ENCODE data around the gene EPX. TPM values are rescaled to one million over a fixed set of nuclear protein-coding genes. Genes with fewer than 3 reads are reported as not detected.

The EPX gene
- total RNA-seq, 1 experiment from 2014 or later = not detected

- H3K36me3 ChIP-seq (ENCODE audit: control insufficient read depth in 1 of 2, insufficient read depth in 2 of 2, low read length in 2 of 2) = no peaks in the 10 kb centered on the region
- H4K20me1 ChIP-seq (ENCODE audit: insufficient read depth) = no peaks in the 10 kb centered on the region
- ATAC-seq = no peak
- no TSS peak for BruUV-seq (replicated peaks)
- 0 out of 4 replicates have a peak, but pooled peaks cover 0 to 2% of the 10 kb centered on the region in 2 experiments for H3K4me1 ChIP-seq (ENCODE audit: control insufficient read depth in 1 of 2, insufficient read depth in 2 of 2, low read length in 2 of 2)
- no peaks in the 10 kb centered on the region for H3K9me2 ChIP-seq (ENCODE audit: insufficient read depth)
- ChIA-PET CTCF (interaction anchor here (0.6 to 1.1 kb wide), 4 partner anchors 34 to 403 kb away, joined by 3 to 5 read pairs (median 3); no protein-coding TSS in a partner anchor), POLR2A (interaction anchor here (0.5 kb wide), 1 partner anchor 16 kb away, joined by 3 read pairs; no protein-coding TSS in a partner anchor), RAD21 (ENCODE audit: low non-redundant PET in 1 of 2, low total read pairs in 2 of 2, uncharacterized antibody in 2 of 2, unreplicated experiment in 2 of 2) (no interaction called here)
- H3K27me3 ChIP-seq (ENCODE audit: insufficient read depth, low read length) = peaks cover 35% of the 10 kb centered on the region
- H2AFZ ChIP-seq (ENCODE audit: low read depth, low read length, poor library complexity, severe bottlenecking) = no peak overlapping the region
- no peak overlapping the region for H3K4me3 ChIP-seq (replicated peaks in 1 of 2; ENCODE audit: low read depth in 1 of 2, low read length in 2 of 2)
- H3K4me2 ChIP-seq (ENCODE audit: low read length) = no peak overlapping the region
- H3K9me3 ChIP-seq (ENCODE audit: control insufficient read depth in 1 of 2, insufficient read depth in 1 of 2, low read depth in 1 of 2, low read length in 2 of 2) = no peaks in the 10 kb centered on the region
- no peak overlapping the region for H3K9ac ChIP-seq (ENCODE audit: low read length)
- intact Hi-C loops (cut with micrococcal nuclease) = loop anchor here (5.0 kb wide), 1 partner anchor 1038 kb away; no protein-coding TSS in a partner anchor
- no peak for DNase-seq (ENCODE audit: low read depth, low spot score)
- no peak overlapping the region for H3K27ac ChIP-seq (ENCODE audit: low read depth, low read length)
- TF ChIP-seq SIN3A (IDR thresholded peaks at IDR 0.05; ENCODE audit: low read depth) (no peak), ELF1 (IDR thresholded peaks at IDR 0.05; ENCODE audit: borderline replicate concordance, low read depth) (no peak), SP1 (IDR thresholded peaks at IDR 0.05; ENCODE audit: low read depth) (no peak)
- no peaks in the 10 kb centered on the region for H3K79me2 ChIP-seq (ENCODE audit: insufficient read depth, low read length)
Measured at GRCh38 chr17:58170622-58171021, 21.9 kb upstream of the EPX start.

GRCh38 chr17:58172369-58173071 lies 20.0 kb upstream of the EPX start:
- ATAC-seq (peak; percentile 97), DNase-seq (ENCODE audit: low read depth, low spot score) (peak; percentile 79)
- H3K9ac ChIP-seq (ENCODE audit: low read length) = no peak overlapping the region
- peaks cover 26% of the 10 kb centered on the region for H3K27me3 ChIP-seq (ENCODE audit: insufficient read depth, low read length)
- no peaks in the 10 kb centered on the region for H3K9me3 ChIP-seq (ENCODE audit: control insufficient read depth in 1 of 2, insufficient read depth in 1 of 2, low read depth in 1 of 2, low read length in 2 of 2)
- ChIA-PET POLR2A (no interaction called here), CTCF (interaction anchor here (0.6 to 1.6 kb wide), 14 partner anchors 12 to 389 kb away, joined by 3 to 27 read pairs (median 4); no protein-coding TSS in a partner anchor), RAD21 (ENCODE audit: low non-redundant PET in 1 of 2, low total read pairs in 2 of 2, uncharacterized antibody in 2 of 2, unreplicated experiment in 2 of 2) (interaction anchor here (0.6 to 1.2 kb wide), 5 partner anchors 48 to 176 kb away, joined by 3 to 6 read pairs (median 3); partner anchors contain the start of gene SRSF1 (in 1 of the 2))
- intact Hi-C loops (cut with micrococcal nuclease) = loop anchor here (1.0 to 5.0 kb wide), 2 partner anchors 50 to 1040 kb away; no protein-coding TSS in a partner anchor
- BruUV-seq (replicated peaks) = no TSS peak
- no peaks in the 10 kb centered on the region for H4K20me1 ChIP-seq (ENCODE audit: insufficient read depth)
- peak overlapping the region; percentile 10; the same call in 1 of the 2 replicates for H3K4me2 ChIP-seq (ENCODE audit: low read length)
- H3K27ac ChIP-seq (ENCODE audit: low read depth, low read length) = no peak overlapping the region
- no peak overlapping the region for H3K4me3 ChIP-seq (replicated peaks in 1 of 2; ENCODE audit: low read depth in 1 of 2, low read length in 2 of 2)
- peak overlapping the region; percentile 5 for H2AFZ ChIP-seq (ENCODE audit: low read depth, low read length, poor library complexity, severe bottlenecking)
- H3K4me1 ChIP-seq (ENCODE audit: control insufficient read depth in 1 of 2, insufficient read depth in 2 of 2, low read length in 2 of 2) = 0 out of 4 replicates have a peak, but pooled peaks cover 0 to 2% of the 10 kb centered on the region in 2 experiments
- no peaks in the 10 kb centered on the region for H3K36me3 ChIP-seq (ENCODE audit: control insufficient read depth in 1 of 2, insufficient read depth in 2 of 2, low read length in 2 of 2)
- H3K9me2 ChIP-seq (ENCODE audit: insufficient read depth) = no peaks in the 10 kb centered on the region
- H3K79me2 ChIP-seq (ENCODE audit: insufficient read depth, low read length) = no peaks in the 10 kb centered on the region
- TF ChIP-seq ATF3 (IDR thresholded peaks at IDR 0.05) = no peak
- TF ChIP-seq REST (IDR thresholded peaks at IDR 0.05; ENCODE audit: low read depth) = peak; percentile 51
- TF ChIP-seq SIN3A (IDR thresholded peaks at IDR 0.05; ENCODE audit: low read depth) = no peak
- TF ChIP-seq MAX (IDR thresholded peaks at IDR 0.05) = no peak
- no peak for TF ChIP-seq JUND (IDR thresholded peaks at IDR 0.05)
- TF ChIP-seq CTCF (IDR thresholded peaks at IDR 0.05 in 2 of 3, conservative IDR thresholded peaks at IDR 0.05 in 1 of 3; ENCODE audit: borderline replicate concordance in 1 of 3, insufficient read depth in 1 of 3, low read depth in 2 of 3, low read length in 2 of 3) = peak; percentile 85 to 94 (median 92)
- no peak for TF ChIP-seq TCF7L2 (IDR thresholded peaks at IDR 0.05; ENCODE audit: borderline replicate concordance, extremely low read depth, insufficient read depth, insufficient read length)
- TF ChIP-seq RAD21 (IDR thresholded peaks at IDR 0.05; ENCODE audit: low read depth) = peak; percentile 91
- TF ChIP-seq ZNF274 (IDR thresholded peaks at IDR 0.05; ENCODE audit: low read depth, low read length) = no peak
- TF ChIP-seq ELF1 (IDR thresholded peaks at IDR 0.05; ENCODE audit: borderline replicate concordance, low read depth) = peak; percentile 52; the same call in 1 of the 2 replicates
- no peak for TF ChIP-seq EGR1 (IDR thresholded peaks at IDR 0.05; ENCODE audit: low read depth)
